GM23338 (cell line): ENCODE data around the gene RAD18. TPM values are rescaled to one million over a fixed set of nuclear protein-coding genes. Genes with fewer than 3 reads are reported as not detected.

Experiments
- ATAC-seq: fragments of 200-7000 bp; cut with Tn5 transposase; 3 replicates; pipeline ENCODE4 v1.9.1; 2020
- DNase-seq: peaks from one replicate; pipeline ENCODE4 v3.0.0-alpha.2; 2015; ENCODE audit warnings: low spot score
- H2AFZ ChIP-seq: fragments of 200-600 bp; sonication (generic); 2 replicates; pipeline ENCODE4 v1.8.0; 2016; ENCODE audit warnings: antibody characterized with exemption, mild to moderate bottlenecking, moderate library complexity
- H3F3A ChIP-seq: fragments of 200-600 bp; sonication (generic); replicated peaks from 2 replicates; pipeline ENCODE4 v1.8.0; 2017; ENCODE audit warnings: antibody characterized with exemption, mixed run types, low read depth
- H3K27ac ChIP-seq: fragments of 200-600 bp; sonication (generic); 2 replicates; pipeline ENCODE4 v1.6.1; 2016; ENCODE audit warnings: low read depth
- H3K27me3 ChIP-seq: fragments of 200-600 bp; sonication (generic); 2 replicates; pipeline ENCODE4 v1.8.0; 2016; ENCODE audit warnings: mild to moderate bottlenecking, mixed run types, moderate library complexity; ENCODE audit not compliant: insufficient read depth
- H3K36me3 ChIP-seq: fragments of 200-600 bp; sonication (generic); 2 replicates; pipeline ENCODE4 v1.8.0; 2016; ENCODE audit warnings: mild to moderate bottlenecking; ENCODE audit not compliant: insufficient read depth
- H3K4me1 ChIP-seq: fragments of 200-600 bp; sonication (generic); 2 replicates; pipeline ENCODE4 v1.8.0; 2016; ENCODE audit warnings: mild to moderate bottlenecking, moderate library complexity; ENCODE audit not compliant: insufficient read depth
- H3K4me2 ChIP-seq: fragments of 200-600 bp; sonication (generic); 2 replicates; pipeline ENCODE4 v1.7.1; 2017; ENCODE audit warnings: mixed run types
- H3K4me3 ChIP-seq: fragments of 200-600 bp; sonication (generic); 2 replicates; pipeline ENCODE4 v1.6.1; 2016; ENCODE audit warnings: mixed run types
- H3K79me2 ChIP-seq: fragments of 200-600 bp; sonication (generic); replicated peaks from 2 replicates; pipeline ENCODE4 v1.8.0; 2017; ENCODE audit warnings: mild to moderate bottlenecking; ENCODE audit not compliant: insufficient read depth
- H3K9me2 ChIP-seq: fragments of 200-600 bp; sonication (generic); 2 replicates; pipeline ENCODE4 v1.8.0; 2017; ENCODE audit not compliant: insufficient read depth
- H4K20me1 ChIP-seq: fragments of 200-600 bp; sonication (generic); replicated peaks from 2 replicates; pipeline ENCODE4 v1.8.0; 2017; ENCODE audit warnings: mild to moderate bottlenecking; ENCODE audit not compliant: insufficient read depth
- H3K27ac Mint-ChIP-seq: 2 replicates; pipeline ENCODE4 v1.8.0; 2020; ENCODE audit warnings: inconsistent platforms, mild to moderate bottlenecking, moderate library complexity, mixed read lengths
- H3K27me3 Mint-ChIP-seq: 3 replicates; pipeline ENCODE4 v1.8.0; 2022; ENCODE audit warnings: low read depth, mild to moderate bottlenecking, moderate library complexity, mixed read lengths, inconsistent platforms; ENCODE audit not compliant: insufficient read depth, poor library complexity
- H3K36me3 Mint-ChIP-seq: 3 replicates; pipeline ENCODE4 v1.8.0; 2021; ENCODE audit warnings: low read depth, mild to moderate bottlenecking, inconsistent platforms, moderate library complexity, mixed read lengths
- H3K4me1 Mint-ChIP-seq: 3 replicates; pipeline ENCODE4 v1.8.0; 2020; ENCODE audit warnings: mild to moderate bottlenecking, inconsistent platforms, mixed read lengths
- H3K4me3 Mint-ChIP-seq: 3 replicates; pipeline ENCODE4 v1.8.0; 2021; ENCODE audit warnings: moderate library complexity, mild to moderate bottlenecking, inconsistent platforms, mixed read lengths
- H3K9me3 Mint-ChIP-seq: 3 replicates; pipeline ENCODE4 v1.8.0; 2020; ENCODE audit warnings: moderate library complexity, mild to moderate bottlenecking, inconsistent platforms, mixed read lengths
- CREB1 ChIP-seq: fragments of 250-450 bp; sonication (Bioruptor Pico); IDR thresholded peaks from 2 replicates; pipeline ENCODE4 v1.5.0; 2020; ENCODE audit warnings: low read depth, mild to moderate bottlenecking, moderate library complexity
- EZH2 ChIP-seq: fragments of 200-600 bp; sonication (generic); IDR thresholded peaks from one replicate; pipeline ENCODE4 v1.8.0; 2017; ENCODE audit warnings: antibody characterized with exemption, mild to moderate bottlenecking, low read depth; ENCODE audit not compliant: unreplicated experiment
- EZH2phosphoT487 ChIP-seq: fragments of 200-600 bp; sonication (generic); IDR thresholded peaks from one replicate; pipeline ENCODE4 v1.8.1; 2018; ENCODE audit warnings: antibody characterized with exemption; ENCODE audit not compliant: unreplicated experiment
- JUNB ChIP-seq: IDR thresholded peaks from one replicate; pipeline ENCODE4 v1.6.1; 2016; ENCODE audit warnings: antibody characterized with exemption; ENCODE audit not compliant: unreplicated experiment
- NANOG ChIP-seq: IDR thresholded peaks from 2 replicates; pipeline ENCODE4 v1.6.1; 2016; ENCODE audit warnings: antibody characterized with exemption, borderline replicate concordance
- POLR2AphosphoS5 ChIP-seq: IDR thresholded peaks from 2 replicates; pipeline ENCODE4 v1.6.1; 2016; ENCODE audit warnings: antibody characterized with exemption, low read depth
- STAT1 ChIP-seq: IDR thresholded peaks from one replicate; pipeline ENCODE4 v1.6.1; 2016; ENCODE audit warnings: antibody characterized with exemption; ENCODE audit not compliant: unreplicated experiment
- ZNF114 ChIP-seq: fragments of 250-450 bp; sonication (Bioruptor Pico); IDR thresholded peaks from 2 replicates; pipeline ENCODE4 v1.5.0; 2020; ENCODE audit warnings: mild to moderate bottlenecking, moderate library complexity
- ZNF331 ChIP-seq: fragments of 250-450 bp; sonication (Bioruptor Pico); IDR thresholded peaks from 2 replicates; pipeline ENCODE4 v1.5.0; 2020; ENCODE audit warnings: low read depth, mild to moderate bottlenecking, moderate library complexity
- polyA plus RNA-seq: library from polyadenylated mRNA; unstranded; fragments of >200 nt; fragmentation: Nextera tagmentation; extraction: Ambion mirVana; gene quantifications from 2 replicates; pipeline ENCODE4 v1.2.1, GENCODE V29; 2016
- total RNA-seq: library from RNA; depleted of rRNA; stranded (reverse); fragments of >200 nt; shearing (Covaris generic); gene quantifications from 2 replicates; pipeline ENCODE4 v1.2.3, GENCODE V29; 2014
- TF ChIP-seq, protein P1 (sequence below): fragments of 250-450 bp; sonication (Bioruptor Pico); IDR thresholded peaks from 2 replicates; pipeline ENCODE4 v1.5.0; 2020; ENCODE audit warnings: mild to moderate bottlenecking, moderate library complexity
- TF ChIP-seq, protein P2 (sequence below), 2 experiments: fragments of 200-600 bp in 1 of 2; sonication (generic) in 1 of 2; conservative IDR thresholded peaks; 2 replicates each; pipeline versions ENCODE4 v1.5.1 to v1.6.1; 2016 to 2017; ENCODE audit warnings: antibody characterized with exemption in 2 of 2, low read depth in 2 of 2, mild to moderate bottlenecking in 2 of 2, moderate library complexity in 1 of 2
- TF ChIP-seq, protein P3 (sequence below): IDR thresholded peaks from 2 replicates; pipeline ENCODE4 v1.6.1; 2016; ENCODE audit warnings: antibody characterized with exemption

The RAD18 gene
- total and polyA plus RNA-seq, 2 experiments from 2014 or later: 25.4 to 40.1 TPM

DNA sequence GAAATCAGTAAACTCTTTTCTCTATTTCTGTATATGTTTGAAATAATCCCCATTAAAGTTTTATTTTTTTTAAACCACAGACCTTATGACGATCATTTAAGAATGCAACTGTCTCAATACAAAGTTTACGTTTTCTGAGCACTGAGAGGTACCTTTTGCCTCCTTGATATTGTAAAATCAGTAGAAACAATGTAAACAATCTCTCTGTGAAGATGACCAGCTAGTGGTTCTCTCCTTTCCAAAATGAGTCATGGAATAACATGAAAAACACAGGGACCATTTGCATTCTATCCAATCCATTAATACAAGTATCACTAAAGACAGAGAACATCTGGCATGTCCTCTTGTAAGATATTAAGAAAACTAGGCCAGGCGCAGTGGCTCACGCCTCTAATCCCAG, 48.8 kb downstream of the RAD18 start:
- H3K27ac Mint-ChIP-seq: no peak overlapping the region
- no peaks in the 10 kb centered on the region; the same call in 1 of the 2 replicates for H3K36me3 ChIP-seq
- H3F3A ChIP-seq: no peaks in the 10 kb centered on the region
- H3K9me3 Mint-ChIP-seq: no peaks in the 10 kb centered on the region
- no peak overlapping the region for H3K4me3 ChIP-seq
- peaks cover 6% of the 10 kb centered on the region; the same call in 1 of the 2 replicates for H4K20me1 ChIP-seq
- no peak overlapping the region for H2AFZ ChIP-seq
- peaks cover 5% of the 10 kb centered on the region for H3K36me3 Mint-ChIP-seq
- no peak for DNase-seq
- no peak overlapping the region for H3K4me2 ChIP-seq
- TF ChIP-seq EZH2 (no peak), NANOG (no peak), ZNF331 (no peak), EZH2phosphoT487 (no peak), ZNF114 (no peak), JUNB (no peak), POLR2AphosphoS5 (no peak), CREB1 (CRISPR knock-in tag) (no peak), STAT1 (no peak)
- TF ChIP-seq, protein P1, sequence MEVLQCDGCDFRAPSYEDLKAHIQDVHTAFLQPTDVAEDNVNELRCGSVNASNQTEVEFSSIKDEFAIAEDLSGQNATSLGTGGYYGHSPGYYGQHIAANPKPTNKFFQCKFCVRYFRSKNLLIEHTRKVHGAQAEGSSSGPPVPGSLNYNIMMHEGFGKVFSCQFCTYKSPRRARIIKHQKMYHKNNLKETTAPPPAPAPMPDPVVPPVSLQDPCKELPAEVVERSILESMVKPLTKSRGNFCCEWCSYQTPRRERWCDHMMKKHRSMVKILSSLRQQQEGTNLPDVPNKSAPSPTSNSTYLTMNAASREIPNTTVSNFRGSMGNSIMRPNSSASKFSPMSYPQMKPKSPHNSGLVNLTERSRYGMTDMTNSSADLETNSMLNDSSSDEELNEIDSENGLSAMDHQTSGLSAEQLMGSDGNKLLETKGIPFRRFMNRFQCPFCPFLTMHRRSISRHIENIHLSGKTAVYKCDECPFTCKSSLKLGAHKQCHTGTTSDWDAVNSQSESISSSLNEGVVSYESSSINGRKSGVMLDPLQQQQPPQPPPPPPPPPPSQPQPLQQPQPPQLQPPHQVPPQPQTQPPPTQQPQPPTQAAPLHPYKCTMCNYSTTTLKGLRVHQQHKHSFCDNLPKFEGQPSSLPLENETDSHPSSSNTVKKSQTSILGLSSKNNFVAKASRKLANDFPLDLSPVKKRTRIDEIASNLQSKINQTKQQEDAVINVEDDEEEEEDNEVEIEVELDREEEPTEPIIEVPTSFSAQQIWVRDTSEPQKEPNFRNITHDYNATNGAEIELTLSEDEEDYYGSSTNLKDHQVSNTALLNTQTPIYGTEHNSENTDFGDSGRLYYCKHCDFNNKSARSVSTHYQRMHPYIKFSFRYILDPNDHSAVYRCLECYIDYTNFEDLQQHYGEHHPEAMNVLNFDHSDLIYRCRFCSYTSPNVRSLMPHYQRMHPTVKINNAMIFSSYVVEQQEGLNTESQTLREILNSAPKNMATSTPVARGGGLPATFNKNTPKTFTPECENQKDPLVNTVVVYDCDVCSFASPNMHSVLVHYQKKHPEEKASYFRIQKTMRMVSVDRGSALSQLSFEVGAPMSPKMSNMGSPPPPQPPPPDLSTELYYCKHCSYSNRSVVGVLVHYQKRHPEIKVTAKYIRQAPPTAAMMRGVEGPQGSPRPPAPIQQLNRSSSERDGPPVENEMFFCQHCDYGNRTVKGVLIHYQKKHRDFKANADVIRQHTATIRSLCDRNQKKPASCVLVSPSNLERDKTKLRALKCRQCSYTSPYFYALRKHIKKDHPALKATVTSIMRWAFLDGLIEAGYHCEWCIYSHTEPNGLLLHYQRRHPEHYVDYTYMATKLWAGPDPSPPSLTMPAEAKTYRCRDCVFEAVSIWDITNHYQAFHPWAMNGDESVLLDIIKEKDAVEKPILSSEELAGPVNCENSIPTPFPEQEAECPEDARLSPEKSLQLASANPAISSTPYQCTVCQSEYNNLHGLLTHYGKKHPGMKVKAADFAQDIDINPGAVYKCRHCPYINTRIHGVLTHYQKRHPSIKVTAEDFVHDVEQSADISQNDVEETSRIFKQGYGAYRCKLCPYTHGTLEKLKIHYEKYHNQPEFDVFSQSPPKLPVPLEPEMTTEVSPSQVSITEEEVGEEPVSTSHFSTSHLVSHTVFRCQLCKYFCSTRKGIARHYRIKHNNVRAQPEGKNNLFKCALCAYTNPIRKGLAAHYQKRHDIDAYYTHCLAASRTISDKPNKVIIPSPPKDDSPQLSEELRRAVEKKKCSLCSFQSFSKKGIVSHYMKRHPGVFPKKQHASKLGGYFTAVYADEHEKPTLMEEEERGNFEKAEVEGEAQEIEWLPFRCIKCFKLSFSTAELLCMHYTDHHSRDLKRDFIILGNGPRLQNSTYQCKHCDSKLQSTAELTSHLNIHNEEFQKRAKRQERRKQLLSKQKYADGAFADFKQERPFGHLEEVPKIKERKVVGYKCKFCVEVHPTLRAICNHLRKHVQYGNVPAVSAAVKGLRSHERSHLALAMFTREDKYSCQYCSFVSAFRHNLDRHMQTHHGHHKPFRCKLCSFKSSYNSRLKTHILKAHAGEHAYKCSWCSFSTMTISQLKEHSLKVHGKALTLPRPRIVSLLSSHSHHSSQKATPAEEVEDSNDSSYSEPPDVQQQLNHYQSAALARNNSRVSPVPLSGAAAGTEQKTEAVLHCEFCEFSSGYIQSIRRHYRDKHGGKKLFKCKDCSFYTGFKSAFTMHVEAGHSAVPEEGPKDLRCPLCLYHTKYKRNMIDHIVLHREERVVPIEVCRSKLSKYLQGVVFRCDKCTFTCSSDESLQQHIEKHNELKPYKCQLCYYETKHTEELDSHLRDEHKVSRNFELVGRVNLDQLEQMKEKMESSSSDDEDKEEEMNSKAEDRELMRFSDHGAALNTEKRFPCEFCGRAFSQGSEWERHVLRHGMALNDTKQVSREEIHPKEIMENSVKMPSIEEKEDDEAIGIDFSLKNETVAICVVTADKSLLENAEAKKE (CRISPR knock-in tag): no peak
- TF ChIP-seq, protein P2, sequence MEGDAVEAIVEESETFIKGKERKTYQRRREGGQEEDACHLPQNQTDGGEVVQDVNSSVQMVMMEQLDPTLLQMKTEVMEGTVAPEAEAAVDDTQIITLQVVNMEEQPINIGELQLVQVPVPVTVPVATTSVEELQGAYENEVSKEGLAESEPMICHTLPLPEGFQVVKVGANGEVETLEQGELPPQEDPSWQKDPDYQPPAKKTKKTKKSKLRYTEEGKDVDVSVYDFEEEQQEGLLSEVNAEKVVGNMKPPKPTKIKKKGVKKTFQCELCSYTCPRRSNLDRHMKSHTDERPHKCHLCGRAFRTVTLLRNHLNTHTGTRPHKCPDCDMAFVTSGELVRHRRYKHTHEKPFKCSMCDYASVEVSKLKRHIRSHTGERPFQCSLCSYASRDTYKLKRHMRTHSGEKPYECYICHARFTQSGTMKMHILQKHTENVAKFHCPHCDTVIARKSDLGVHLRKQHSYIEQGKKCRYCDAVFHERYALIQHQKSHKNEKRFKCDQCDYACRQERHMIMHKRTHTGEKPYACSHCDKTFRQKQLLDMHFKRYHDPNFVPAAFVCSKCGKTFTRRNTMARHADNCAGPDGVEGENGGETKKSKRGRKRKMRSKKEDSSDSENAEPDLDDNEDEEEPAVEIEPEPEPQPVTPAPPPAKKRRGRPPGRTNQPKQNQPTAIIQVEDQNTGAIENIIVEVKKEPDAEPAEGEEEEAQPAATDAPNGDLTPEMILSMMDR (conservative IDR thresholded peaks at IDR 0.05; ENCODE audit: low read depth in 2 of 2): no peak
- TF ChIP-seq, protein P3, sequence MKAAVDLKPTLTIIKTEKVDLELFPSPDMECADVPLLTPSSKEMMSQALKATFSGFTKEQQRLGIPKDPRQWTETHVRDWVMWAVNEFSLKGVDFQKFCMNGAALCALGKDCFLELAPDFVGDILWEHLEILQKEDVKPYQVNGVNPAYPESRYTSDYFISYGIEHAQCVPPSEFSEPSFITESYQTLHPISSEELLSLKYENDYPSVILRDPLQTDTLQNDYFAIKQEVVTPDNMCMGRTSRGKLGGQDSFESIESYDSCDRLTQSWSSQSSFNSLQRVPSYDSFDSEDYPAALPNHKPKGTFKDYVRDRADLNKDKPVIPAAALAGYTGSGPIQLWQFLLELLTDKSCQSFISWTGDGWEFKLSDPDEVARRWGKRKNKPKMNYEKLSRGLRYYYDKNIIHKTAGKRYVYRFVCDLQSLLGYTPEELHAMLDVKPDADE: no peak
- no peaks in the 10 kb centered on the region for H3K9me2 ChIP-seq
- no peak for ATAC-seq
- H3K27me3 ChIP-seq: no peaks in the 10 kb centered on the region
- no peak overlapping the region for H3K27ac ChIP-seq
- no peaks in the 10 kb centered on the region for H3K4me1 Mint-ChIP-seq
- H3K79me2 ChIP-seq: no peaks in the 10 kb centered on the region
- H3K4me3 Mint-ChIP-seq: no peak overlapping the region
- no peaks in the 10 kb centered on the region for H3K4me1 ChIP-seq
- no peaks in the 10 kb centered on the region for H3K27me3 Mint-ChIP-seq
